GM19238 (cell line): ENCODE measurements around the gene CYGB.

Experiments
- DNase-seq: peaks from one replicate; pipeline ENCODE4 v3.0.0; 2011; ENCODE audit warnings: low spot score; ENCODE audit not compliant: insufficient read length

The CYGB gene

DNA sequence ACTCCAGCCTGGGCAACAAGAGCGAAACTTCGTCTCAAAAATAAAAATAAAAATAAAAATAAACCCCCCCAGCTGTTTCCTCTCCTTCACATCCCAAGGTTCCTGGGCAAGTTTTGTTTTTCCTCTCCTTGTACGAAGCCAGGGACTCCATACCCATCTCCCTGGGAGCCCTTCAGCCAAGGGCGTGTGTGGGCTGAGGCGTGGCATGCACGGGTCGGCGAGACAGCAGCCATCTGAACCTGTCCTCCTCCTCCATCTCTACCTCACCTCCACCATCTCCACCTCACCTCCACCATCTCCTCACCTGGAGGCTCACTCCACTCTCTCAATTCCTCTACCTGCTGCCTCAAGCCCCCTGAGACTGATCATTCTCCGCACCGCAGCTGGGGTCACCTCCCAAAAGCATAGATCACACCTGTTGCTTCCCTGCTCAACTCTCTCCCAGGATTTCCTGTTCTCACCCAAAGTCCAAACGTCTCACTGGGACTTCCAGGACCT lies 53.2 kb downstream of the CYGB start:
- no peak for DNase-seq

DNA sequence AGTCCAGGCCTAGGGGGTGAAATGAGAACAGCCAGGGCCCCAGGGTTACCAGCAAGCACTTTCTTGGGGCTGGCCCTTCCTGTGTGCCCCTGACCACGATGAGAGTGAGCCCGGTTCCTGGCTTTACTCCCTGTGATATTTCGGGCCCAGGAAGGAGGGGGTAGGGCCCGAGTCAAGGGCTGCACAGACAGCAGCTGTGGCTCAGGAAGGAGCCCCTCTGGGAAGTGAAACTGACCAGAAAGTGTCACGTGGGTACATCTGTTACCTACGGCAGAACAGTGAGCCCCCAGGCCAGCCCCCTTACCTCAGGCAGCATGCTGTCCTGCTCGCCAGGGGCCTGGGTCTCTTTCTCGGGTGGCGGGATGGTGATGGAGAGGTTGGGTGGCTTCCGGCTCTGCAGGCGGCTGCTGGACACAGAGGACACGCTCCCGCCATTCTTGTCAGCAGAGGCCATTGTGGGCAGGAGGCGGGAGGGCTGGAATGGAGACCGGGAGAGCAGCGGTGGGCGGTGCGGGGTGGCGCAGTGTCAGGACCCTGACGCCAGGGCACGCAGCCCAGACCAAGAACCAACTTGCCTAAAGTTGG lies 56.3 kb downstream of the CYGB start:
- peak; percentile 90 for DNase-seq

DNA sequence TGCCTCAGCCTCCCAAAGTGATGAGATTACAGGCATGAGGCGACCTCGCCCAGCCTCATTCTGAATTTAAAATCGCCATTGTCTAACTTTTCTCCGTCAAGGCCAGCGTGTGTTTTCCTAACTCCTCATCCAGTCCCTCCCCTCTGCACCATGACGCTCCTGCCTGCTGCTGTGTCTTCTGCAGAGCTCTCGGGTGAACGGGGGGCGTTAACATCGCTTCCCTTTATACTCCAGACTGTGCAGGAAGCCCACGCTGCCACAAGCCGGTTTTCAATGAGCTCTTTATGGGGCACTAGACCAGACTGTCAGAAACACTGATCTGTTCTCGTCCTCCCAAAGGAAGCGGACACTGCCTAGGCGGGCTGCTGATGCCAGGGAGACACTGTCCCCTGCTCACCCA lies 56.9 kb downstream of the CYGB start:
- DNase-seq = peak; percentile 58

DNA sequence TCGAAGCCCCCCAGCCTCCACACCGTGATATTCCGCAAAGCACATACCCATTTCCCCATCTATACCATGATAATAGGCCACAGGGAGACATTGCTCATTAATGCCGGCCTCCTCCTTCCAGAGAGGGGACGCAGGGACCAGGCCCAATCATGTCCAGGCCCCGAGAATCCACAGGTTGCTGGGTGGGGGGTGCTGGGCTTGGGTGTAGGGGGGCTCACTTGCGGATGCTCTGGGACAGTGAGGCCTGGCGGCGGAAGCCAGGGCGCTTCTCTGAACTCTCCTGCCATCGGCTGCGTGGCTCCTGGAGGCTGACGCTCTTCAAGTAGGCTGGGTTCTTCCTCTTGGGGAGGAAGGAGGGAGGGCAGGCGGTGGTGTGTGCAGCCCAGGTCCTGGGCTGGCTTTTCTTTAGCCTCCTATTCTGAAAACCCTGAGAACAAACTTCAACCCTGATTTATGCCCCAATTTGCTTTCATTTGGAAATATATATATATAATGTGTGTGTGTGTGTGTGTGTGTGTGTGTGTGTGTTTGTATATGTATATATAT lies 57.9 kb downstream of the CYGB start:
- DNase-seq = no peak

DNA sequence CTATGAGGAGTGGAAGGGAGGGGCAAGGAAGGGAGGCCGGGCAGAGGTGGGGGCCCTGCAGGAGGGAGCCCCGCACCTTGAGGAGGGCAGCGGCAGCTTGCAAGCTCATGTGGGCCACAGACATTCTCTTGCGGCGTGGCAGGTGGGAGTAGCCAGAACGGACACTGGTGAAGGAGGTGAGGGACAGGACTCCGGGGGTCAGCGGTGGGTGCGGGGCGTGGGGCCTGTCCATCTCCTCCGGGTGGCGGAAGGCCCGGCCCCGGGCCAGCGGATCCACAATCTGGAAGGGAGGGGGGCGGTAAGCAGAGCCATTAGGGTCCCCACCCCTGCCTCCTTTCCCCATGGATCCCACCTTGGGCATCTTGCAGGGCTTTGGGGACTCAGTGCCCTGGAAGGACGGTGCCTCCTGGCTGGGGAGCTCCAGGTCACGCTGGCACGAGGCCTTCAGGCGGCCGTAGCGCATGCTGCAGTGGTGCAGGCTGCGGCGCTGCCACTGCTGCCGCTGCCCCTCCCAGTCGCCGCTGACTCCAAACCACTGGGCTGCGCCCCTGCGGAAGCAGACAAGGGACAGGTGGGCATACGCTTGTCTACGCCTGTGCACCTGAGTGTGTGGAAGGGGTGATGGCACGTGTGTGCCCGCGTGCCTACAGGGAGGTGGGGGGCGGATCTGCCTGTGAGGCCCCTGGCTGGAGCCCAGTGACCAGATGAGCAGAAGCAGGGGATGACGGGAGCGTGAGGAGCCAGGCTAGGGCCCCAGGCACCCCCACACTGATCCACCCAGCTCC lies 58.6 kb downstream of the CYGB start:
- DNase-seq = no peak

DNA sequence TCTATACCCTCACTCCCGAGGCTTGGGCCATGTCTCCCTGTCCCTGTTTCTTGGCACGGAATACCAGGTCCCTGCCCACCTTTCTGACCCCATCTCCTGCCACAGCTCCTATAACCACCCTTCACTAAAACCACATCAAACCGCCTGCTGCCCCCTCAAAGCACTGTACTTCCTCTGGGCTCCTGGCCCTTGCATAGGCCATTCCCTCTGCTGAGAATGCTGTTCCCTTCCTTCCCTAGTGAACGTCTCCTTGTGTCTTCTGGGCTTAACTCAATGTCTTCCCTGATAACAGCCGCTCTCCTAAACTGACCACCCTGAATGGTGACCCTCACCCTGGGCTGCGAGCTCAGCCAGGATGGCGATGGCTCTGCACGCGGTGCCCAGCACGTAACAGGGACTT lies 59.4 kb downstream of the CYGB start:
- no peak for DNase-seq

DNA sequence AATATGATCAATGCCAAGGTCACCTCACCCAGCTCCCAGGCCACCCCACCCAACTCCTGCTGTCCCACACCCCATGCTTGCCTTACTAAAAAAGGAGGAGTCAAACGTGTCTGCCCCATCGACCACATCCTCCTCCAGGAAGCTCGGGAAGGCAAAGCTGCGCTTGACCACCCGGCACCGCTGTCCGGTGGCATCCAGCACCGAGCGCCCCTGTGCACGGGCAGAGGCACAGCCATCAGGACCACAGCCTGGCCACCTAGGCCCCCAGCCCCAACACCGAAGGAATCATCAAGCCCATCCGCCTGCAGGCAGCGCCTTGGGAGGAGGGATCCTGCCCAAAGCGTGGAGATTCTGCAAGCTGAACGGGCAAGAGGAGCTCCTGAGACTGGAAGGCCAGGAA lies 59.9 kb downstream of the CYGB start:
- DNase-seq = no peak
